ENCODE data around the gene GPR15. TPM values are rescaled to one million over a fixed set of nuclear protein-coding genes. Genes with fewer than 3 reads are reported as not detected.

GPR15 gene
- total RNA-seq, 1 donor from 2014 or later, result 1.4 TPM

GRCh38 chr3:98536456-98537017 is 4.8 kb downstream of the GPR15 start:
- no peak for DNase-seq
- no peak overlapping the region for H3K27ac ChIP-seq
- no peak for TF ChIP-seq CTCF (IDR thresholded peaks at IDR 0.05)
- H3K36me3 ChIP-seq, result no peaks in the 10 kb centered on the region
- intact Hi-C loops (cut with DNase I), result no loop called here
- ATAC-seq, result no peak
- H3K4me1 ChIP-seq, result no peaks in the 10 kb centered on the region
- H3K9me3 ChIP-seq, result no peaks in the 10 kb centered on the region
- no peaks in the 10 kb centered on the region for H3K27me3 ChIP-seq (ENCODE audit: low read depth)
- H3K4me3 ChIP-seq, result no peak overlapping the region

DNA sequence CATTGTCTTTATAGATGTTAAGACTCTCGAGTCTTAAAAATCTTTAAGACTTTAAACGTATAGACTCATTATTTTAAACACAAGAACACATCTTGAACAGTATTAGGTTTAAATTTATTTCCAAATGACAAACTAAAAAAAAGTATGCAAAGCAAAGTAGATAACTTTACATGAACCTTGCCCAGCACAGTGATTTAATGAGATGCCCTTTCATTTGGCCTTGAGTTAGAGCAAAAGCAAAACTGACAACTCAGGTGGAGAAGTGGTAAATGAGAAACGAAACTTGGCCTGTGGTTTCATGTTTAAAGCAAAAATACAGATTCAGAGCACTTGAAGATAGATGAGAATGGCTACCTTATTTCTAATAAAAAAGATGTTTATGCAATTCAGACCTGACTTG is 8.6 kb downstream of the GPR15 start:
- no peak for DNase-seq
- no peak for ATAC-seq
- intact Hi-C loops (cut with DNase I), result no loop called here
- Histone ChIP-seq H3K4me1 (no peaks in the 10 kb centered on the region), H3K27ac (no peak overlapping the region), H3K27me3 (ENCODE audit: low read depth) (no peaks in the 10 kb centered on the region), H3K4me3 (no peak overlapping the region), H3K9me3 (no peaks in the 10 kb centered on the region), H3K36me3 (no peaks in the 10 kb centered on the region)
- TF ChIP-seq CTCF (IDR thresholded peaks at IDR 0.05), result no peak

GRCh38 chr3:98541695-98542094 is 9.9 kb downstream of the GPR15 start:
- DNase-seq (no peak), ATAC-seq (no peak)
- no peaks in the 10 kb centered on the region for H3K4me1 ChIP-seq
- H3K4me3 ChIP-seq, result no peak overlapping the region
- no peaks in the 10 kb centered on the region for H3K9me3 ChIP-seq
- no peak for TF ChIP-seq CTCF (IDR thresholded peaks at IDR 0.05)
- H3K27ac ChIP-seq, result no peak overlapping the region
- H3K27me3 ChIP-seq (ENCODE audit: low read depth), result peaks cover 3% of the 10 kb centered on the region
- intact Hi-C loops (cut with DNase I), result no loop called here
- H3K36me3 ChIP-seq, result no peaks in the 10 kb centered on the region

- Histone ChIP-seq H3K4me3 (no peak overlapping the region), H3K9me3 (no peaks in the 10 kb centered on the region), H3K36me3 (no peaks in the 10 kb centered on the region), H3K4me1 (no peaks in the 10 kb centered on the region), H3K27ac (no peak overlapping the region), H3K27me3 (ENCODE audit: low read depth) (peaks cover 3% of the 10 kb centered on the region)
- intact Hi-C loops (cut with DNase I), result no loop called here
- no peak for DNase-seq
- TF ChIP-seq CTCF (IDR thresholded peaks at IDR 0.05), result no peak
- no peak for ATAC-seq
These were observed 10.8 kb downstream of the GPR15 start for GRCh38 chr3:98542623-98543022.

DNA sequence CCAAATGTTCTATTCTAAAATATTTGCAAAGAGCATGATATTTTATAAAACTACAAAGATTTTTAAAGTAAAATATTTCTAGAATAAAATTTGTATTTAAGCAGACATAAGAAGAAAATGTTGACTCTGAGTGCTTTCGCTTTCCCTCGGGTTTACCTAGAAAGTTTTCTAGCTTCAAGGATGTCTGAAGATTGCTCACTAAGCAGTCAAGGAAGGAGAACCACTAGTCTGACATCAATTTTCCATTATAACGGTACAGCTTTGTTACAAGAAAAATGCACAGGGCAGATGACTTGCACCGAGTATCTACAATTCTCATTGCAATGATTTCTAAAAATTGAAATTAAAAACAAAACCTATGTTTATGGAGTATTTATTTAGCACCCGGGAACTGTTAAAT is 14.2 kb downstream of the GPR15 start:
- peaks cover 3% of the 10 kb centered on the region for H3K27me3 ChIP-seq (ENCODE audit: low read depth)
- no peak overlapping the region for H3K27ac ChIP-seq
- no peak for DNase-seq
- H3K4me1 ChIP-seq, result no peaks in the 10 kb centered on the region
- no peak for TF ChIP-seq CTCF (IDR thresholded peaks at IDR 0.05)
- no peak overlapping the region for H3K4me3 ChIP-seq
- no peak for ATAC-seq
- intact Hi-C loops (cut with DNase I), result no loop called here
- H3K36me3 ChIP-seq, result no peaks in the 10 kb centered on the region
- no peaks in the 10 kb centered on the region for H3K9me3 ChIP-seq

- Histone ChIP-seq H3K4me3 (no peak overlapping the region), H3K9me3 (no peaks in the 10 kb centered on the region), H3K27me3 (ENCODE audit: low read depth) (peaks cover 3% of the 10 kb centered on the region), H3K27ac (no peak overlapping the region), H3K4me1 (no peaks in the 10 kb centered on the region), H3K36me3 (no peaks in the 10 kb centered on the region)
- no peak for ATAC-seq
- intact Hi-C loops (cut with DNase I), result no loop called here
- no peak for DNase-seq
- no peak for TF ChIP-seq CTCF (IDR thresholded peaks at IDR 0.05)
These were observed 16.8 kb downstream of the GPR15 start for GRCh38 chr3:98548544-98548943.
